ENCODE measurements around the gene AQP1. TPM values are rescaled to one million over a fixed set of nuclear protein-coding genes. Genes with fewer than 3 reads are reported as not detected.

AQP1 gene
- total RNA-seq, 1 experiment from 2014 or later = 1.2 TPM

- H3F3A ChIP-seq (ENCODE audit: low read length, unreplicated experiment) = no peaks in the 10 kb centered on the region
- POLR2A ChIA-PET (ENCODE audit: unreplicated experiment) = no interaction called here
- ATAC-seq = no peak
Measured at GRCh38 chr7:30898411-30898810, 13.2 kb upstream of the AQP1 start.

DNA sequence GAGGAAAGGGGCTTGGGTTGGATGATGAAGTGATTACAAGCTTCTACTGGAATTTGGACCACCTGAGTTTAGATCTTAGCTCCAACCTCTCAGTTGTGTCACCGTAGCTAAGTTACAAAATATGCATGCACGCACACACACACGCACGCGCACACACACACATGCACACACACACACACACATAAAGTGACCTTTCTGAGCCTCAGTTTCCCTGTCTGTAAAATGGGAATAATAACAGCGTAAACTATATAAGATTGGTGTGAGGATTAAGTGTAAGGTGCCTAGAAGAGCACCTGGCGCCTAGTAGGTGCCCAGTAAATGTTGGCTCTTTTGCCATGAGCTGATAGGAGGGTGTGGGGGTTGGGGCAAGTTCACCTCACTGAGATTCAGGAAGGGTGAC lies 12.6 kb upstream of the AQP1 start:
- no peaks in the 10 kb centered on the region for H3K36me3 ChIP-seq (ENCODE audit: low read depth, low read length)
- DNase-seq (no peak), ATAC-seq (no peak)
- no peaks in the 10 kb centered on the region for H3K9me2 ChIP-seq (replicated peaks; ENCODE audit: low read length)
- no peaks in the 10 kb centered on the region for H3K9me3 ChIP-seq (ENCODE audit: low read length)
- no peaks in the 10 kb centered on the region for H3K79me2 ChIP-seq (ENCODE audit: low read length)
- ChIA-PET CTCF (interaction anchor here (0.6 kb wide), 1 partner anchor 160 kb away, joined by 3 read pairs; no protein-coding TSS in a partner anchor), POLR2A (ENCODE audit: unreplicated experiment) (no interaction called here)
- no peaks in the 10 kb centered on the region for H3K27me3 ChIP-seq (ENCODE audit: low read length)
- no peak overlapping the region for H3K27ac ChIP-seq (ENCODE audit: low read length)
- H3K4me3 ChIP-seq (ENCODE audit: low read length) = no peak overlapping the region
- H3K4me1 ChIP-seq (ENCODE audit: insufficient read depth, low read length) = no peaks in the 10 kb centered on the region
- H2AFZ ChIP-seq (ENCODE audit: low read length) = no peak overlapping the region
- no peaks in the 10 kb centered on the region for H4K20me1 ChIP-seq (ENCODE audit: low read length)
- no peak for TF ChIP-seq EZH2phosphoT487 (IDR thresholded peaks at IDR 0.05; ENCODE audit: borderline replicate concordance, low read length)
- TF ChIP-seq CTCF (conservative IDR thresholded peaks at IDR 0.05; ENCODE audit: low read depth, low read length) = no peak
- no peak for TF ChIP-seq EZH2 (IDR thresholded peaks at IDR 0.05; ENCODE audit: low read length, unreplicated experiment)
- no TSS peak for BruUV-seq (replicated peaks)
- no peak overlapping the region for H3K9ac ChIP-seq (ENCODE audit: low read length)
- intact Hi-C loops (cut with micrococcal nuclease) = no loop called here
- no peak overlapping the region for H3K4me2 ChIP-seq (ENCODE audit: low read length)
- no peaks in the 10 kb centered on the region for H3F3A ChIP-seq (ENCODE audit: low read length, unreplicated experiment)

More at GRCh38 chr7:30898411-30898810, 13.2 kb upstream of the AQP1 start:
- DNase-seq = no peak
- no peak for TF ChIP-seq EZH2 (IDR thresholded peaks at IDR 0.05; ENCODE audit: low read length, unreplicated experiment)
- TF ChIP-seq CTCF (conservative IDR thresholded peaks at IDR 0.05; ENCODE audit: low read depth, low read length) = no peak
- TF ChIP-seq EZH2phosphoT487 (IDR thresholded peaks at IDR 0.05; ENCODE audit: borderline replicate concordance, low read length) = no peak
- H3K79me2 ChIP-seq (ENCODE audit: low read length) = no peaks in the 10 kb centered on the region
- H3K4me1 ChIP-seq (ENCODE audit: insufficient read depth, low read length) = no peaks in the 10 kb centered on the region
- no peaks in the 10 kb centered on the region for H3K27me3 ChIP-seq (ENCODE audit: low read length)
- H3K9me3 ChIP-seq (ENCODE audit: low read length) = no peaks in the 10 kb centered on the region
- H2AFZ ChIP-seq (ENCODE audit: low read length) = no peak overlapping the region
- H3K4me3 ChIP-seq (ENCODE audit: low read length) = no peak overlapping the region
- H3K36me3 ChIP-seq (ENCODE audit: low read depth, low read length) = no peaks in the 10 kb centered on the region
- no TSS peak for BruUV-seq (replicated peaks)
- H3K4me2 ChIP-seq (ENCODE audit: low read length) = no peak overlapping the region
- CTCF ChIA-PET = interaction anchor here (0.6 kb wide), 1 partner anchor 161 kb away, joined by 3 read pairs; no protein-coding TSS in a partner anchor
- no peaks in the 10 kb centered on the region for H3K9me2 ChIP-seq (replicated peaks; ENCODE audit: low read length)
- intact Hi-C loops (cut with micrococcal nuclease) = no loop called here
- H3K9ac ChIP-seq (ENCODE audit: low read length) = no peak overlapping the region
- no peak overlapping the region for H3K27ac ChIP-seq (ENCODE audit: low read length)
- H4K20me1 ChIP-seq (ENCODE audit: low read length) = no peaks in the 10 kb centered on the region

- Histone ChIP-seq H3K9ac (ENCODE audit: low read length) (no peak overlapping the region), H3K4me2 (ENCODE audit: low read length) (no peak overlapping the region), H3K9me2 (replicated peaks; ENCODE audit: low read length) (no peaks in the 10 kb centered on the region), H3K4me1 (ENCODE audit: insufficient read depth, low read length) (no peaks in the 10 kb centered on the region), H3F3A (ENCODE audit: low read length, unreplicated experiment) (no peaks in the 10 kb centered on the region), H4K20me1 (ENCODE audit: low read length) (no peaks in the 10 kb centered on the region), H3K4me3 (ENCODE audit: low read length) (no peak overlapping the region), H3K9me3 (ENCODE audit: low read length) (no peaks in the 10 kb centered on the region), H2AFZ (ENCODE audit: low read length) (no peak overlapping the region), H3K27me3 (ENCODE audit: low read length) (no peaks in the 10 kb centered on the region), H3K27ac (ENCODE audit: low read length) (no peak overlapping the region), H3K36me3 (ENCODE audit: low read depth, low read length) (no peaks in the 10 kb centered on the region), H3K79me2 (ENCODE audit: low read length) (no peaks in the 10 kb centered on the region)
- ChIA-PET CTCF (no interaction called here), POLR2A (ENCODE audit: unreplicated experiment) (no interaction called here)
- intact Hi-C loops (cut with micrococcal nuclease) = no loop called here
- DNase-seq (no peak), ATAC-seq (no peak)
- TF ChIP-seq EZH2 (IDR thresholded peaks at IDR 0.05; ENCODE audit: low read length, unreplicated experiment) (no peak), EZH2phosphoT487 (IDR thresholded peaks at IDR 0.05; ENCODE audit: borderline replicate concordance, low read length) (no peak), CTCF (conservative IDR thresholded peaks at IDR 0.05; ENCODE audit: low read depth, low read length) (no peak)
- BruUV-seq (replicated peaks) = no TSS peak
Measured at GRCh38 chr7:30899630-30900029, 12.0 kb upstream of the AQP1 start.

Measured in PC-3 (cell line).